HG02840 (cell line): ENCODE results near the gene SEMA7A.
"Not testable (repeated sequence)": the region's sequence is repeated elsewhere in the genome, so short reads cannot be mapped to it uniquely, and the experiment has no call there.

Experiments used
- ATAC-seq: cut with Tn5 transposase; IDR thresholded peaks from one replicate; pipeline ENCODE4 v1.9.1; 2021; ENCODE audit warnings: mild to moderate bottlenecking, moderate library complexity, moderate number of reproducible peaks; ENCODE audit not compliant: unreplicated experiment, low FRiP score

The SEMA7A gene

GRCh38 chr15:74433592-74434262 is at the start of gene SEMA7A:
TSS of gene SEMA7A (minus strand) at chr15:74433958. CDS start at chr15:74433918, 40 bp downstream.
- ATAC-seq: peak; percentile 59

- no peak for ATAC-seq
Measured at GRCh38 chr15:74482661-74483060, 48.9 kb upstream of the SEMA7A start.

GRCh38 chr15:74480364-74480763 is 46.6 kb upstream of the SEMA7A start:
- not testable (repeated sequence) for ATAC-seq

GRCh38 chr15:74471621-74472020 is 37.9 kb upstream of the SEMA7A start:
- not testable (repeated sequence) for ATAC-seq

DNA sequence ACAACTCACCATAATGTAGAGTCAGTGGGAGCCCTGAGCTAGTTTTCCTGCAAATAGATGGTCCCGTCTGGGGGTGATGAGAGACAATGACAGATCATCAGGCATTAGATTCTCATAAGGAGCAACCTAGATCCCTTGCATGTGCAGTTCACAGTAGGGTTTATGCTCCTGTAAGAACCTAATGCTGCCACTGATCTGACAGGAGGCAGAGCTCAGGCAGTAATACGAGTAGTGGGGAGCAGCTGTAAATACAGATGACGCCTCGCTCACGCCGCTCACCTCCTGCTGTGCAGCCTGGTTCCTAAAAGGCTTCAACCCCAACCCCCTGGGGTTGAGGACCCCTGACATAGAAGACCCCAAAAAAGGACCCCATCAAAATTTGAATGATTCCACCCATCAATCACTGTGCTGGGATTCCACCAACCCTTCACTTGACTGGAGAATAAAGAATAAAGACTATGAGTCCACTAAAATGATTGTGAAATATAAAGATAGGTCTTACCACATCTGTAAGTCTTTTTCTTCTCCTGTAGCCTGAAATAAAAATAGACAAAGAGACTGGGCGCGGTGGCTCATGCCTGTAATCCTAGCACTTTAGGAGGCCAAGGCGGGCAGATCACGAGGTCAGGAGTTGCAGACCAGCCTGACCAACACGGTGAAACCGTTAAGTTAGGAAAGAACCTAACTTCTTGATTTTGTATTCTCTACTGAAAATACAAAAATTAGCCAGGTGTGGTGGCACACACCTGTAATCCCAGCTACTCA is 37.1 kb upstream of the SEMA7A start:
- ATAC-seq: no peak

- no peak for ATAC-seq
Measured at GRCh38 chr15:74468341-74469032, 34.7 kb upstream of the SEMA7A start.

GRCh38 chr15:74466570-74466969 is 32.8 kb upstream of the SEMA7A start:
- no peak for ATAC-seq

DNA sequence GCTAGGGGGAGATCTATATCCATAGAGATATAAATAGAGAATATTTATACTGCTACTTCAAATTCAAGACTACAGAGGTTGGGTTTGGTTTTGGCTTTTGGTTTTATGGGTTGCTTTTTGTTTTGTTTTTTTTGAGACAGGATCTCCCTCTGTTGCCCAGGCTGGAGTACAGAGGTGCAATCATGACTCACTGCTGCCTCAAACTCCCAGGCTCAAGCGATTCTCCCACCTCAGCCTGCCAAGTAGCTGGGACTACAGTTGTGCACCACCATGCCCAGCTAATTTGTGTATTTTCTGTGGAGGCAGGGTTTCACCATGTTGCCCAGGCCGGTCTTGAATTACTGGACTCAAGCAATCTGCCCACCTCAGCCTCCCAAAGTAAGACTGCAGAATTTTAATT is 31.1 kb upstream of the SEMA7A start:
- no peak for ATAC-seq

DNA sequence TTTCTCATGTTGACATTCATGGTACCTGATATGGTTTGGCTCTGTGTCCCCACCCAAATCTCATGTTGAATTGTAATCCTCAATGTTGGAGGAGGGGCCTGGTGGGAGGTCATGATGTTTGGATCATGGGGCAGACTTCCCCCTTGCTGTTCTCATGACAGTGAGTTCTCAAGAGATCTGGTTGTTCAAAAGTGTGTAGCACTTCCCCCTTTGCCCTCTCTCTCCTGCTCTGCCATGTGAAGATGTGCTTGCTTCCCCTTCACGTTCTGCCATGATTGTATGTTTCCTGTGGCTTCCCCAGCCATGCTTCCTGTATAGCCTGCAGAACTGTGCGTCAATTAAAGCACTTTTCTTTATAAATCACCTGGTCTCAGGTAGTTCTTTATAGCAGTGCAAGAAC is 30.5 kb upstream of the SEMA7A start:
- ATAC-seq: no peak

DNA sequence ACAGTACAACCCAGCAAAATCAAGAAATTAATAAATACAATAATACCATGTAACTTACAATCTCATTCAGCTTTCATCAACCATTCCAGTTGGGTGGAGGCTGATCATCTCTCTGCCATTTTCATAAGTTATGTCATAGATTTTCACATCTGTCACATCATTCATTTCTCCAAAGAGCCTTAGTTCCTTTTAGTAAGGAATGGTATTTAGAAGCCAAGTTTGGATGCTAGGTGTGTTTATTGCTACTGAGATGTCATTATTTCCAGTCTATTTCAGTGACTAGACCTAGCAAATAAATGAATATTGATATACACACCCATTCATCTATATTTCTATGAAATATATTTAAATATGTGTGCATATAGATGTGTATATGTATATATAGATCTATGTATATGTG is 29.9 kb upstream of the SEMA7A start:
- ATAC-seq: no peak

DNA sequence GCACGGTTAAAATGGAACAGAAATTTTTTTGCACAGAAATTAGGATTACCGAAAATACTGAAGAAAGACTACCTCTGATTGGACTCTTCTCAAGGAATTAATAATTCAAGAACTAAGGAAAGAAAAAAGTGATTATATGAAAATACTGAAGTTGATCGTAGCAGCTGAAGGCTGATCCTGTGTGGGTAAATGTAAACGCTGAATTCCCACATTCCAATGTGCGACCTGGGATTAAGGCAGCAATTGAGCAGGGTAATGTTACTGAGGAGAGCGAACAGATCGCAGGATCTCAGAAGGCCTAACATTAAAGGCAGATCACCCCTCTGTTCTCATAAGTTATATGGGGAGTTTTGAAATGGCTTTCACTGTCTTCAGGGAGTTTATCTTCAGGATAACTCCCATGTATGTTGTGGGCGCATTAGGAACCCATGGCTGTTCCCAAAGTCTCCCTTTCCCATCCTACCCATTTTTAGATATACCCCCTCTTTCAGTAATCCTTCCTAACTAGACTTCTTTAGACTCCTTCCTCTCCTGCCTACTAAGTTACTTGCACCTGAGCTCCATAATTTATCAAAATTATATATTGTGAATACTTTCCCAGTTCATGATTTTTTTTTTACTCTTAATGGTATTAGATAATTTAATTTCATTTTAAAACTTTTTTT is 28.2 kb upstream of the SEMA7A start:
- ATAC-seq: no peak

GRCh38 chr15:74460871-74461846 is 27.4 kb upstream of the SEMA7A start, which contains the start of gene UBL7:
TSS of gene UBL7 (minus strand) at chr15:74461160. CDS start at chr15:74458867, 2,293 bp downstream.
- ATAC-seq: peak; percentile 90

- no peak for ATAC-seq
Measured at GRCh38 chr15:74460298-74460697, 26.5 kb upstream of the SEMA7A start.

DNA sequence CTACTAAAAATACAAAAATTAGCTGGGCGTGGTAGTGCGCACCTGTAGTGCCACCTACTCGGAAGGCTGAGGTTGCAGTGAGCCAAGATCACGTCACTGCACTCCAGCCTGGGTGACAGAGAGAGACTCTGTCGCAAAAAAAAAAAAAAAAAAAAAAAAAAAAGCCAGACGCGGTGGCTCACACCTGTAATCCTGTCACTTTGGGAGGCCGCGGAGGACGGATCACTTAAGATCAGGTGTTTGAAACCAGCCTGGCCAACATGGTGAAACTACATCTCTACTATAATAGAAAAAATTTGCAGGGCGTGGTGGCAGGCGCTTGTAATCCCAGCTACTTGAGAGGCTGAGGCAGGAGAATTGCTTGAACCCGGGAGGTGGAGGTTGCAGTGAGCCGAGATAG is 26.0 kb upstream of the SEMA7A start:
- ATAC-seq: not testable (repeated sequence)

DNA sequence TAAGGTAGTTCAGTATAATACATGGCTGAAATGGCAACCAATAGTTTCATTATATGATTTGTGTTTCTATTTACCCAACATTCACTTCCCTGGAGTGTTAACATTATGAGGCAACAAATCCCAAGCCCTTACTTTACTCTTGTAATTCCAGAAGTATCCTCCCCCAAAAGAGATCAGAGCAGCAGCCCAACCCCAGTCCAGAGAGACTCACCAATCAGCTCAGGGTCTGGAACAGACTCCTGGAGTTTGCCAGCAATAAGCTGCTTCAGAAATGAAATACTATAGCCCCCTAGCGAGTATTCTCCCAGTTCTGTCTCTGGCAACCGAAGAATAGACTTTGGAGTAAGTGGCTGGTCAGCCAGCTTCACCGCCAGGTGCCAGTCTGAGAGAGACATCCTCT is 24.7 kb upstream of the SEMA7A start:
- no peak for ATAC-seq

DNA sequence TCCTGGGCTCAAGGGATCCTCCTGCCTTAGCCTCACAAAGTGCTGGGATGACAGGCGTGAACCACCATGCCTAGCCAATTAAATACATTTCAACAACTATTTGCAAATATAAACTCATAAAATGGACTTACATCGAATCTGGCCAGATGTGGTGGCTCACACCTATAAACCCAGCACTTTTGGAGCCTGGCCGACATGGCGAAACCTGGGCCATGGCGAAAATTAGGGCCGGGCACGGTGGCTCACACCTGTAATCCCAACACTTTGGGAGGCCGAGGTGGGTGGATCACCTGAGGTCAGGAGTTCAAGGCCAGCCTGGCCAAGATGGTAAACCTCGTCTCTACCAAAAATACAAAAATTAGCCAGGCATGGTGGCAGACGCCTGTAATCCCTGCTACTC is 23.3 kb upstream of the SEMA7A start:
- not testable (repeated sequence) for ATAC-seq

- no peak for ATAC-seq
Measured at GRCh38 chr15:74454764-74455500, 21.2 kb upstream of the SEMA7A start.

GRCh38 chr15:74453925-74454763 is 20.4 kb upstream of the SEMA7A start:
- no peak for ATAC-seq
